Peyer's patch (tissue), 4 donors: ENCODE measurements around the gene NOVA2.

ENCODE experiments used
- CTCF ChIP-seq, 6 experiments: fragments of 450-650 bp in 4 of 6; fragments of 200-600 bp in 2 of 6; sonication (generic) in 1 of 6; IDR thresholded peaks; one replicate each; pipeline ENCODE4 v1.5.1; 2017 to 2019; ENCODE audit warnings: antibody characterized with exemption in 6 of 6, mild to moderate bottlenecking in 3 of 6, moderate library complexity in 1 of 6
- POLR2A ChIP-seq, 2 donors: fragments of 450-650 bp; IDR thresholded peaks; one replicate each; pipeline ENCODE4 v1.5.1; 2017; ENCODE audit warnings: antibody characterized with exemption in 2 of 2, mild to moderate bottlenecking in 2 of 2, moderate library complexity in 2 of 2

- TF ChIP-seq CTCF (IDR thresholded peaks at IDR 0.05) (no peak), POLR2A (IDR thresholded peaks at IDR 0.05) (no peak)
Measured at GRCh38 chr19:45917421-45918091, 56.1 kb downstream of the NOVA2 start.
